K562 (cell line): Measurements from ENCODE around the gene NECTIN3. TPM values are rescaled to one million over a fixed set of nuclear protein-coding genes. Genes with fewer than 3 reads are reported as not detected.

Experiments
- ATAC-seq: fragments of 200-7000 bp; cut with Tn5 transposase; 3 replicates; pipeline ENCODE4 v1.9.1; 2020; ENCODE audit warnings: moderate library complexity
- BruUV-seq: library from RNA; stranded (reverse); fragments of 400-500 nt; replicated peaks from 2 replicates; lab custom pipeline; 2021; lab: Mats Ljungman, UMichigan
- CTCF ChIA-PET: fragments of 300-600 bp; formaldehyde crosslinking; extraction: SDS; loops from one replicate; lab custom pipeline; 2021; ENCODE audit warnings: low intra/inter-chr PET ratio; lab: Yijun Ruan, JAX
- POLR2A ChIA-PET: fragments of 300-600, 350-650 bp; sonication (Branson Sonifier 250); formaldehyde crosslinking; extraction: SDS; loops from one replicate; lab custom pipeline; 2021; ENCODE audit warnings: antibody characterized with exemption, inconsistent platforms; lab: Yijun Ruan, JAX
- DNase-seq, 4 experiments: peaks; one replicate each; pipeline versions ENCODE4 v3.0.0 to v3.0.0-alpha.2; 2011 to 2018; ENCODE audit warnings: low spot score in 3 of 4, mixed read lengths in 3 of 4; ENCODE audit errors: extremely low read depth in 1 of 4
- FAIRE-seq: peaks from 2 replicates; lab custom pipeline; 2011; peaks lifted over from hg19 to GRCh38; lab: Jason Lieb, UNC
- H2AFZ ChIP-seq: 2 replicates; pipeline ENCODE4 v1.6.0; 2011; ENCODE audit warnings: low read depth, low read length, control low read depth, inconsistent platforms
- H3K27ac ChIP-seq: fragments of 200-600 bp; 3 replicates; pipeline ENCODE4 v1.8.0; 2011; ENCODE audit warnings: low read depth, mild to moderate bottlenecking, control low read depth, inconsistent platforms, low read length, moderate library complexity, mixed read lengths; ENCODE audit errors: extremely low read depth
- H3K27me3 ChIP-seq, 2 experiments: fragments of 300-600 bp in 1 of 2; 2 replicates in 1 of 2; 3 replicates in 1 of 2; pipeline versions ENCODE4 v1.6.0 to v1.8.0; 2011; ENCODE audit warnings: inconsistent platforms in 2 of 2, low read length in 2 of 2, mild to moderate bottlenecking in 1 of 2, mixed read lengths in 1 of 2, moderate library complexity in 1 of 2; ENCODE audit not compliant: control insufficient read depth in 2 of 2, insufficient read depth in 2 of 2
- H3K36me3 ChIP-seq: fragments of 300-600 bp; 3 replicates; pipeline ENCODE4 v1.8.0; 2011; ENCODE audit warnings: mild to moderate bottlenecking, low read length, inconsistent platforms; ENCODE audit not compliant: control insufficient read depth, insufficient read depth
- H3K4me1 ChIP-seq, 2 experiments: fragments of 200-600 bp in 1 of 2; replicated peaks in 1 of 2; 2 replicates in 1 of 2; 3 replicates in 1 of 2; pipeline versions ENCODE4 v1.5.1 to v1.8.0; 2011; ENCODE audit warnings: inconsistent platforms in 2 of 2, low read length in 2 of 2, mild to moderate bottlenecking in 1 of 2, mixed read lengths in 1 of 2, moderate library complexity in 1 of 2; ENCODE audit not compliant: control insufficient read depth in 2 of 2, insufficient read depth in 2 of 2
- H3K4me2 ChIP-seq: 2 replicates; pipeline ENCODE4 v1.6.1; 2011; ENCODE audit warnings: low read length, control low read depth, inconsistent platforms, mixed read lengths; ENCODE audit not compliant: insufficient read depth
- H3K4me3 ChIP-seq: fragments of 200-600 bp; sonication (generic), shearing (Covaris generic); 2 replicates; pipeline ENCODE4 v1.5.1; 2016; ENCODE audit warnings: control low read depth, inconsistent platforms
- H3K79me2 ChIP-seq: fragments of 200-600 bp; 3 replicates; pipeline ENCODE4 v1.8.0; 2011; ENCODE audit warnings: low read length, inconsistent platforms; ENCODE audit not compliant: control insufficient read depth, insufficient read depth
- H3K9ac ChIP-seq, 2 experiments: 2 replicates each; pipeline versions ENCODE4 v1.6.0 to v1.6.1; 2011; ENCODE audit warnings: low read depth in 2 of 2, low read length in 2 of 2, control low read depth in 1 of 2, inconsistent platforms in 1 of 2, mild to moderate bottlenecking in 1 of 2, mixed read lengths in 1 of 2; ENCODE audit not compliant: insufficient read depth in 1 of 2
- H3K9me1 ChIP-seq: one replicate; pipeline ENCODE4 v1.6.0; 2011; ENCODE audit warnings: inconsistent platforms, mild to moderate bottlenecking, low read length, moderate library complexity; ENCODE audit not compliant: control insufficient read depth, insufficient read depth
- H3K9me3 ChIP-seq: replicated peaks from 2 replicates; pipeline ENCODE4 v1.5.1; 2011; ENCODE audit warnings: low read depth, low read length, inconsistent platforms; ENCODE audit not compliant: control insufficient read depth, insufficient read depth
- H4K20me1 ChIP-seq: replicated peaks from 2 replicates; pipeline ENCODE4 v1.6.1; 2011; ENCODE audit warnings: low read length, inconsistent platforms, mixed read lengths; ENCODE audit not compliant: control insufficient read depth, insufficient read depth
- FOS ChIP-seq: IDR thresholded peaks from 3 replicates; pipeline ENCODE4 v1.6.1; 2011; ENCODE audit not compliant: insufficient read length; ENCODE audit errors: extremely low read depth
- HEY1 ChIP-seq: fragments of 250-450 bp; sonication (Bioruptor Pico); IDR thresholded peaks from 2 replicates; pipeline ENCODE4 v1.5.0; 2020; ENCODE audit warnings: mild to moderate bottlenecking, moderate library complexity, borderline replicate concordance
- MYBL2 ChIP-seq, 2 experiments: fragments of 450-650 bp in 1 of 2; sonication (generic) in 1 of 2; formaldehyde crosslinking in 1 of 2; IDR thresholded peaks; 2 replicates each; pipeline versions ENCODE4 v1.6.1 to v1.8.1; 2017 to 2022; ENCODE audit warnings: borderline replicate concordance in 1 of 2, inconsistent platforms in 1 of 2, low read depth in 1 of 2, mild to moderate bottlenecking in 1 of 2, missing genetic modification reagents in 1 of 2, moderate library complexity in 1 of 2
- YBX1 ChIP-seq: fragments of 450-650 bp; IDR thresholded peaks from 2 replicates; pipeline ENCODE4 v1.7.1; 2016; ENCODE audit warnings: mild to moderate bottlenecking
- in situ Hi-C: fragments of 300-500 bp; cut with MboI; formaldehyde crosslinking; loops from 4 replicates; pipeline ENCODE4 v1.15.0; 2018; ENCODE audit warnings: inconsistent platforms, mixed read lengths
- intact Hi-C: fragments of 100-400 bp; cut with micrococcal nuclease; formaldehyde crosslinking; loops from 2 replicates; pipeline ENCODE4 v1.14.2; 2022
- polyA plus RNA-seq, 8 experiments: library from polyadenylated mRNA; depleted of rRNA in 4 of 8; stranded (reverse) in 5 of 8; unstranded in 3 of 8; fragments of >200 nt; fragmentation: Nextera tagmentation in 2 of 8; fragmentation: Illumina TruSeq in 1 of 8; extraction: Ambion mirVana in 2 of 8; extraction: Trizol in 1 of 8; gene quantifications; 2 replicates each; pipeline versions ENCODE4 v1.2.1 to v1.2.3, GENCODE V29; 2011 to 2014; ENCODE audit warnings: inconsistent platforms in 1 of 8, missing spikeins in 1 of 8
- total RNA-seq, 7 experiments: library from RNA; depleted of rRNA in 6 of 7; stranded (reverse); fragments of >200 nt in 6 of 7; fragmentation: Illumina TruSeq in 2 of 7; extraction: Trizol in 2 of 7; gene quantifications; 2 replicates each; pipeline versions ENCODE4 v1.2.1 to v1.2.3, GENCODE V29; 2011 to 2021; ENCODE audit warnings: low replicate concordance in 1 of 7
- TF ChIP-seq, protein P1 (sequence below): fragments of 250-450 bp; sonication (Bioruptor Pico); IDR thresholded peaks from 2 replicates; pipeline ENCODE4 v1.8.0; 2022; ENCODE audit warnings: moderate library complexity, mild to moderate bottlenecking, inconsistent platforms

NECTIN3 gene
- total and polyA plus RNA-seq, 9 of the 15 experiments (the other 6 are each of a cell fraction or from before 2014, with no cell fraction given), result 0.16 TPM; not detected in 8

DNA sequence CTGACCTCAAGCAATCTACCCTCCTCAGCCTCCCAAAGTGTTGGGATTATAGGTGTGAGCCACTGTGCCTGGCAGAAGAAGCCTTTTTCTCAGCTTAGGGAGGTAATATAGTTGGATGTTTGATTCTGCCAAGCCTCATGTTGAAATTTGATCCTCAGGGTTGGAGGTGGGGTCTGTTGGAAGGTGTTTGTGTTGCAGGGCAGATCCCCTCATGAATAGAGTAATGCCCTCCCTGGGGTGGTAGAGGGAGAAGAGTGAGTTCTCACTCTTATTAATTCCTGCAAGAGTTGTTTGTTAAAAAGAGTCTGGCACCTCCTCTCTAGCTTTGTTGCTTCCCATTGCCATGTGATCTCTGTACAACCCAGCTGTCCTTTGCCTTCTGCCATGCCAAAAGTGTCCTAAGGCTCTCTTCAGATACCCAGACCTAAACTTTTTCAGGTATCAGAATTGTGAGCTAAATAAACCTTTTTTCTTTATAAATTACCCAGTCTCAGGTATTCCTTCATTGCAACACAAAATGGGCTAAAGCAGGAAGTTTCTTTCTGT lies 16.4 kb downstream of the NECTIN3 start:
- no peak for DNase-seq
- no peaks in the 10 kb centered on the region for H3K27me3 ChIP-seq
- no peaks in the 10 kb centered on the region for H3K36me3 ChIP-seq
- FAIRE-seq, result no peak
- intact Hi-C loops, result no loop called here
- no peaks in the 10 kb centered on the region for H3K9me3 ChIP-seq
- ChIA-PET POLR2A (no interaction called here), CTCF (no interaction called here)
- H3K27ac ChIP-seq, result no peak overlapping the region
- H4K20me1 ChIP-seq, result no peaks in the 10 kb centered on the region
- no TSS peak for BruUV-seq
- ATAC-seq, result no peak
- no peaks in the 10 kb centered on the region for H3K79me2 ChIP-seq
- H3K4me2 ChIP-seq, result no peak overlapping the region
- no peaks in the 10 kb centered on the region for H3K4me1 ChIP-seq
- no peak overlapping the region for H2AFZ ChIP-seq
- no peak overlapping the region for H3K9ac ChIP-seq
- no peaks in the 10 kb centered on the region for H3K9me1 ChIP-seq
- TF ChIP-seq, protein P1, sequence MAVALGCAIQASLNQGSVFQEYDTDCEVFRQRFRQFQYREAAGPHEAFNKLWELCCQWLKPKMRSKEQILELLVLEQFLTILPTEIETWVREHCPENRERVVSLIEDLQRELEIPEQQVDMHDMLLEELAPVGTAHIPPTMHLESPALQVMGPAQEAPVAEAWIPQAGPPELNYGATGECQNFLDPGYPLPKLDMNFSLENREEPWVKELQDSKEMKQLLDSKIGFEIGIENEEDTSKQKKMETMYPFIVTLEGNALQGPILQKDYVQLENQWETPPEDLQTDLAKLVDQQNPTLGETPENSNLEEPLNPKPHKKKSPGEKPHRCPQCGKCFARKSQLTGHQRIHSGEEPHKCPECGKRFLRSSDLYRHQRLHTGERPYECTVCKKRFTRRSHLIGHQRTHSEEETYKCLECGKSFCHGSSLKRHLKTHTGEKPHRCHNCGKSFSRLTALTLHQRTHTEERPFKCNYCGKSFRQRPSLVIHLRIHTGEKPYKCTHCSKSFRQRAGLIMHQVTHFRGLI (CRISPR knock-in tag), result no peak
- no peak for TF ChIP-seq FOS
- no peak for TF ChIP-seq MYBL2 (IDR thresholded peaks at IDR 0.05; ENCODE audit: low read depth)
- TF ChIP-seq MYBL2 (CRISPR knock-in tag; IDR thresholded peaks at IDR 0.05; ENCODE audit: borderline replicate concordance), result no peak
- TF ChIP-seq YBX1, result no peak
- TF ChIP-seq HEY1 (CRISPR knock-in tag), result no peak
- TF ChIP-seq, all 486 proteins: peak for 0
- in situ Hi-C loops, result no loop called here
- no peak overlapping the region for H3K4me3 ChIP-seq
